Activated effector memory CD4-positive, alpha-beta T cell treated with Interleukin-2 at 50 U/mL for 16 hours (primary cell): Measurements from ENCODE around the gene ARNT2.

Source experiments
- DNase-seq: peaks from one replicate; pipeline ENCODE4 v3.0.0-alpha.2; 2020

The ARNT2 gene

GRCh38 chr15:80580536-80581260, 176.5 kb downstream of the ARNT2 start:
- no peak for DNase-seq

DNA sequence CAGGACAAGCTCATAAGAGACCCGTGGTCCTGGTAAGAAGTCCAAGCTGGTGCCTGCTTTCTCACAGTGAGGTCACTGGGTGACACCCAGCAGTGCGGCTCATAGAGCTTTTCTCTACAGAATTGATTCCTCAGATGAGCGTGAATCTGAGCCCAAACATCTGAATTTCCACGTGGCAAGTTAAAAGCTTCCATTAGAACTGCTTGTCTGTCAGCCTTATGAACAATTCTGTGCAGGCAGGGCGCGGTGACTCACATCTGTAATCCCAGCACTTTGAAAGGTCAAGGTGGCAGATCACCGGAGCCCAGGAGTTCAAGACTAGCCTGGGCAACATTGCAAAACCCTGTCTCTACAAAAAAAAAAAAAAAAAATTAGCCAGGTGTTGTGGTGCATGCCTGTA, 177.8 kb downstream of the ARNT2 start:
- DNase-seq: no peak

DNA sequence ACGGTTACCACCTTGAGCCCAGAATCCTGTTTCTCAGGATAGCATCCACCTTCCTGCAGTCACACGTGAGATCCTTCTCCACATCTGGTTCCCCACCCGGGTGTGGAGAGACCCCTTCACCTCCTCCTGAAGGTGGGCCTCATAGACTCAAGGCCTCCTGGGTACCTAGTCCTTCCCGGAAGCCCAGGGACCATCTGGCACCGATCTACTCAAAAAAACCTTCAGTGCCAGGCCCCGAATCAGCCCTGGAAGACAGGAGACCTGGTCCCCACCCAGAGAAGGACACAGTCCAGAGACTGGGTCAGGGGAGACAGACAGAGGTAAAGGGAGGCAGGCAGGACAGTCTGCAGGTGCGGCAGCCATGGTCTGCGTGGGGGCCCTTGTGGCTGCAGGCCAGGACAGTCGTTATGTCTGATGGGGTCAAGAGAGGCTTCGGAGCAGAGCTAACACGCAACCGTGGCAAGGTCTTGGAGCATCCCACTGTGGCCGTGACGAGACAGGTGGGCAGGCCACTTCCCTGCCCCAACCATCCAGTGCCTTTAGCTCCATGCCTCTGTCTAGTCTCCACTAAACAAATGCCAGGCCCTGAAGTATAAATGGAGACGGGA, 178.7 kb downstream of the ARNT2 start:
- no peak for DNase-seq

DNA sequence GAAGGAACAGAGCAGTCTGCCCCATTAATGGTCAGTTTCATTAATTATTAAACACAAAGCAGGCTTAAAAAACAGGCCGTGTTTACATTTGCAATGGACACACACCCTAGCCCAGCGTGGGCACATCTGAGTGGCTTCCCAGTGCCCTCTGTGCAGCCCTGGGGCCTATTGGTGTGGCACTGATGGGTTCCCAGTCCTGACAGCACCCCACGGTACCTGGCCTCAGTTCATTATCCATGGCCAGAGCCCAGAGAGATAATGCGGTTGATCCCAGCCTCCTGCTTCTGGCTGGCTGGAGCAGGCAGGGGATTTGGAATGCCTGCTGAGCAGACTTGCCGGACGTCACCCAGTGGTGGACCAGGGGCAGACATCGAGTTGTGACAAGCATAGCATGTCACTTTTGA, 180.4 kb downstream of the ARNT2 start:
- DNase-seq: no peak

- no peak for DNase-seq
Observed at GRCh38 chr15:80584973-80585525, 180.9 kb downstream of the ARNT2 start.

DNA sequence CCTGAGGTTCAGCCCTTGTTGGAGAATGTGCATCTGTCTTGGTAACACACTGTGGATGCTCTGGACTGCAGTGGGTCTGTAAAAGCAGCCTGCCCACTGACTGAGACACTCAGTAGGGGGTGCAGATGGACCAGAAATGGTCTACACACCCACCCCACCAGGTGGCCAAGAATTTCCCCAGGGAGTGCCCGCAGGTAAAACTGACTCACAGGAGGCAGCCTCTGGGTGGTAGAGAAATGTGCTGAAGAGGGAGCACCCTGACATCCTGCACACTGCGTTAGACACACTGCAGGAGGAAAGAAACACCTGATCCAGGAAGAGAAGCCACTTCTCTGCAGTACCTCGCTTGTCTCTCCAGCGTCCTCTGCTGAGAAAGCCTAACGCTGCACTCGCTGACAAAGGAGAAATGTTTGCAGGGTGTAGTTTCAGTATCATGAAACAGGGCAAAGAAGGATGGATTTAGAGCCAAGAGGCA, 181.4 kb downstream of the ARNT2 start:
- no peak for DNase-seq

- no peak for DNase-seq
Observed at GRCh38 chr15:80586161-80586560, 182.0 kb downstream of the ARNT2 start.

GRCh38 chr15:80587007-80587406, 182.8 kb downstream of the ARNT2 start:
- no peak for DNase-seq

GRCh38 chr15:80587816-80588456, 183.8 kb downstream of the ARNT2 start:
- DNase-seq: no peak

DNA sequence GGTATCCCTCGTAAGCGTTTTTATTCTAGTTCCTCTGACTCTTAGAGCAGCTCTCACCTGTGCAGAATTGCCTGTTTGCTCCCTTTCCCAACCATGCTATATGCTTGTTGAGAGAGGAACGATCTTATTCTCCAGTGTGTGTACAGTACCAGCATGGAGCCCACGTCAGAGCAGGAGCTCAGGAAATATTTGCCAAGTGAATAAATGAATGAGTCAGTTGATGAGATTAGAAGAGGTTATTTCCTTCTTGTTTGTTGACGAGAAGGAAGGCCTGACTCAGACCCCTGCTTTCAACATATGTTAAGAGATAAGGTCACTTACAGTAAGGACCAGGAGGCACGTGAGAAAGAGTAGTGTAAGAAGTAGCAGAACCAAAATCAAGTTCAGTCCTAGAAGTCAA, 184.6 kb downstream of the ARNT2 start:
- no peak for DNase-seq

DNA sequence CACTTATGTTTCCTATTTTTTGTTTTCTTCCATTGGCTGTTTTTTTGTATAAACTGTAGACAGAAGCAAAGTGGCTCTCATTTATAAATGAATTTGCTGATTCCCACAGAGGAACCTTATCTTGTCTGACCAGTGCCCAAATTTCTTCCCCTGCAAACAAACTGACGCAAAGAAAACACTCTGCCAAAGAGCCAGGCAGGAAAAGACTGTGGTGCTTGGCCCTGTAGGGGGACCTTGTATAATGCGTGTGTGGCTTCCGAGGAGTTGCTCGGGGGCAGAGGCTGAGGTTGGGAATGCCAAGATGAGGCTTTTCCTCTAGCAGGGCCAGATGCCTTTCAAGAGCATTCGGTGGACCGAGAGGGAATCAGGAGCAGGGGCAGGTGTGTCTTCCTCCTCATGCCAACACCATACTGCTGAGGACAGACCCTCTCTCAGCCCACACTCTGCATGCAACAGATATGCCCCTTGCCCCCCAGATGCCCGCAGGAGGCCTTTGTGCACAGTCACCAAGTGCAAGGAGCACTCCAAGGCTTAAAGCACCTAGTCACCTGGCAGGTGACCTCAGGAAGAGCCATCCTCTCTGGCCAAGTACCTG, 186.7 kb downstream of the ARNT2 start:
- DNase-seq: no peak

- DNase-seq: no peak
Observed at GRCh38 chr15:80591471-80591870, 187.3 kb downstream of the ARNT2 start.

DNA sequence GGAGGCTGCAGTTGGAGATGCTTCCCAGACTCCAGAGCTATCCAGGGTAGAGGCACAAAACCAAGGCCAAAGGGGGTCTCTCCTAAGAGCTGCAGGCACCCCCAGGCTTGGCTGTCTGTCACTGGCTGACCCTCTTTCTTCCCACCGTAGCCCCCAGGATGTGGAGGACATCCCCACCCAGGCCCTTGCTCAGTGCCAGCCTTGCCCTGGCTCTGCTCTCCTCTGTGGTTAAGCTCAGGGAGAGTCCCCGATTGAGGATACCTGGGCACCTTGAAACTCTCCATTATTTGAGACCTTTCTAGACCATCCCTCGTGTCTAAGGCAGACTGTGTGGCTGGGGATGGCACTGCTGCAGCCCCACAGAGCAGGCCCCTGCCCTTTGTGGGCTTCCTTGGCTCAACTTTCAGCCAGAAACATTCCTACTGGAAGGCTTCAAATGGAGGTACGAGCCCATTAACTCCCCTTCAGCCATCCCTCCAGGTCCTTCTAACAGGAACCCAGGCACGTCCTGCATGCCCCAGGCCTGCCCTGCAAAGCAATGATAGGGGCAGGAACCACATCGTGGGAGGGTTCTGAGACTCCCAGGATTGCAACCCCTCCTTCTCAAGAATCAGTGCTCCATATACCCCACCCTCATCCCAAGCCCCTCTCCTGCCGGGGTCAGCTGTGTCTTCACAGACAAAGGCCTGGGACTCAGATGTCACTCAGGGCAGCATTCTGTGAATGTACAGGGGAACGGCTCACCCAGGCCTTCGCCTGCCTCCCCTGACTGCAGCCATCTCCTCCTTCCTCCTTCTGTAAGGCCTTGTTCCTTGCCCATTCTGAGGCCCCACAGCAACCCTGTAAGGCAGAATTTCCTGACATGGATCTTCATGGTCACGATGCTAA, 188.0 kb downstream of the ARNT2 start:
- no peak for DNase-seq

- DNase-seq: no peak
Observed at GRCh38 chr15:80593486-80594030, 189.4 kb downstream of the ARNT2 start.

- no peak for DNase-seq
Observed at GRCh38 chr15:80594091-80594889, 190.1 kb downstream of the ARNT2 start.

GRCh38 chr15:80595396-80595795, 191.2 kb downstream of the ARNT2 start:
- no peak for DNase-seq

DNA sequence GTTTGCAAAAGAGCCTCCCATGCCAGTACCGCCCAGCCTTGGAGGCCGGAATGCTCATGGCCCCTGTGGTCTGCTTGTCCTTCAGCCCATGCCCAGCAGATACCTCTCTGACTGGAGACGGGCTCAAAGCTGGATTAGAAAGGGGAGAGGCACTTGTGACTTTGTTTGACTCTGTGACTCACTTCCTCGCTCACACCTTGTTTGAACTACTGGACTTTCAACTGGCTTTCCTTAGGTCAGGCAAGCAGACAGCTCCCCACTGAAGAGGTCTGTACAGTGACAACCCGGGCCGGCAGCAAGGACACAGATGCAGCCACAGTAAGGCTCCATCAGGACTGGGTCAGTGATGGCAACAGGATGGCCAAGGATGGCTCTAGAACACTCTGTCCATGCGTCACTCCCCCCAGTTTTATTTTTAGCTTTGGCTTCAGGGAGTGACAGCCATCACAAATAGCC, 192.4 kb downstream of the ARNT2 start:
- no peak for DNase-seq

- DNase-seq: no peak
Observed at GRCh38 chr15:80597076-80597475, 192.9 kb downstream of the ARNT2 start.

- no peak for DNase-seq
Observed at GRCh38 chr15:80599359-80599758, 195.2 kb downstream of the ARNT2 start.

DNA sequence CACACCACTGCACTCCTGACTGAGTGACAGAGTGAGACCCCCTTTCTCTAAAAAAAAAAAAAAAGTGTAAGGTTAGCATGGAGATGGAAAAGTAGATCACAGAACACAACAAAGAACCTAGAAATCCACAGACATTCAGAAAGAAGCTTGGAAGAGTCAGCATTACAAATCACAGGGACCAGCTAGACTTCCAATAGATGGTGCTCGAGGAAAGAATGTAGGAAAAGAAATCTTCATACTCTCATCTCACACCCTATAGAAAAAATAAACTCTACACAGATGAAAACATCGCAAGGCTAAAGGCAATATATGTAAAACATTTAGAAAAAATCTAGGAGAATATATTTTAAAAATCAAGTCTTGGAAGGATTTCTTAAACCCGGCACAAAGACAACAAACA, 196.4 kb downstream of the ARNT2 start:
- DNase-seq: no peak

- DNase-seq: no peak
Observed at GRCh38 chr15:80601256-80601655, 197.1 kb downstream of the ARNT2 start.
